ENCODE measurements around the gene MYEOV. TPM values are rescaled to one million over a fixed set of nuclear protein-coding genes. Genes with fewer than 3 reads are reported as not detected.

MYEOV gene
- total RNA-seq, 4 donors from 2014 or later = not detected

DNA sequence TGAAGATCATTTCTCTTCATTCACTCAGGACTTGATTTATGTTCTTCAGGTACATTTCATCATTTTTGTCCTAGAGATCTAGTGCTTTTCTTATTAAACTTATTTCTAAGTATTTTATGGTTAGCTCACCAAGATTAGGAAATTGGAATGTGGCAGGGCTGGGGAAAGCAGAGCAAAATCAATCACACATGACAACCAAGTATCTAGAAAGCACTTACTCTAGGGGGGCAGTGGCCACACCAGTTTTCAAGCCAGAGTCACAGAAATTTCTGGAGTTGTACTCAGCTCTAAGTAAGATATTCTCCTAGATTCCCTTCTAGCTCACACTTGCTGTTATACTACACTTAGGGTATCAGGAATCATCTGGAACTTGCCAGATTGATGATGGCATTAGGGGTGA, 33.3 kb upstream of the MYEOV start:
- Histone ChIP-seq H3K4me3 (no peak overlapping the region), H3K9me3 (peaks cover 0 to 5% (median 3%) of the 10 kb centered on the region in 4 donors), H3K4me1 (peaks cover 0 to 6% (median 0%) of the 10 kb centered on the region in 4 donors), H3K27me3 (peaks cover 0 to 12% (median 0%) of the 10 kb centered on the region in 4 donors), H3K36me3 (no peaks in the 10 kb centered on the region), H3K27ac (replicated peaks in 1 of 4) (no peak overlapping the region)
- TF ChIP-seq, protein P1, sequence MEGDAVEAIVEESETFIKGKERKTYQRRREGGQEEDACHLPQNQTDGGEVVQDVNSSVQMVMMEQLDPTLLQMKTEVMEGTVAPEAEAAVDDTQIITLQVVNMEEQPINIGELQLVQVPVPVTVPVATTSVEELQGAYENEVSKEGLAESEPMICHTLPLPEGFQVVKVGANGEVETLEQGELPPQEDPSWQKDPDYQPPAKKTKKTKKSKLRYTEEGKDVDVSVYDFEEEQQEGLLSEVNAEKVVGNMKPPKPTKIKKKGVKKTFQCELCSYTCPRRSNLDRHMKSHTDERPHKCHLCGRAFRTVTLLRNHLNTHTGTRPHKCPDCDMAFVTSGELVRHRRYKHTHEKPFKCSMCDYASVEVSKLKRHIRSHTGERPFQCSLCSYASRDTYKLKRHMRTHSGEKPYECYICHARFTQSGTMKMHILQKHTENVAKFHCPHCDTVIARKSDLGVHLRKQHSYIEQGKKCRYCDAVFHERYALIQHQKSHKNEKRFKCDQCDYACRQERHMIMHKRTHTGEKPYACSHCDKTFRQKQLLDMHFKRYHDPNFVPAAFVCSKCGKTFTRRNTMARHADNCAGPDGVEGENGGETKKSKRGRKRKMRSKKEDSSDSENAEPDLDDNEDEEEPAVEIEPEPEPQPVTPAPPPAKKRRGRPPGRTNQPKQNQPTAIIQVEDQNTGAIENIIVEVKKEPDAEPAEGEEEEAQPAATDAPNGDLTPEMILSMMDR (IDR thresholded peaks at IDR 0.05) = no peak
- TF ChIP-seq POLR2AphosphoS5 (IDR thresholded peaks at IDR 0.05) (no peak), EP300 (IDR thresholded peaks at IDR 0.05) (no peak), POLR2A (IDR thresholded peaks at IDR 0.05; ENCODE audit: low read depth) (no peak)
- intact Hi-C loops (cut with DNase I) = no loop called here
- no peak for DNase-seq (ENCODE audit: extremely low spot score)

DNA sequence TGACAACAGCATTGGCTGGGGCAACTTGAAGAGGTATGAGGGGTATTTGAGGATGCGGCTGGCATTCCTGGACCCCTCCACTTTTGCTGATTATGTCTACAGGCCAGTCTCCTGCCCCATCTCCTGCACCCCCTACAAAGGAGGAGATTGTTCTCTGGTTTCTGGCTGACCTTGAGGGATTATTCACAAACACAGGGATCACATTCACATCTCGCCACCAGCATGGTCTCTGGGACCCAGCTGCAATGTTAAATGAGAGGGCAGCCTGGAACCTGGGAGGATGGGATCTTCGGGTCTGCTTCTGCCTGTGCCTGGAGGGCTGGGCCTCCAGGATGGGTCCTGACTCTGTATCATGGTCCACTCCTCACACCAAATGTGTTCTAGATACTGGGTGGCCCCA, 32.8 kb upstream of the MYEOV start:
- no peak overlapping the region for H3K27ac ChIP-seq (replicated peaks in 1 of 4)
- 91% methylated on average over 3 of the region's 3 CpGs for WGBS
- no peak overlapping the region for H3K4me3 ChIP-seq
- no peaks in the 10 kb centered on the region for H3K36me3 ChIP-seq
- H3K4me1 ChIP-seq = peaks cover 0 to 6% (median 0%) of the 10 kb centered on the region in 4 donors
- intact Hi-C loops (cut with DNase I) = no loop called here
- peaks cover 0 to 12% (median 0%) of the 10 kb centered on the region in 4 donors for H3K27me3 ChIP-seq
- peaks cover 0 to 5% (median 3%) of the 10 kb centered on the region in 4 donors for H3K9me3 ChIP-seq
- DNase-seq (ENCODE audit: extremely low spot score) = no peak
- no peak for TF ChIP-seq EP300 (IDR thresholded peaks at IDR 0.05)
- TF ChIP-seq, protein P1 (IDR thresholded peaks at IDR 0.05) = no peak
- no peak for TF ChIP-seq POLR2AphosphoS5 (IDR thresholded peaks at IDR 0.05)

DNA sequence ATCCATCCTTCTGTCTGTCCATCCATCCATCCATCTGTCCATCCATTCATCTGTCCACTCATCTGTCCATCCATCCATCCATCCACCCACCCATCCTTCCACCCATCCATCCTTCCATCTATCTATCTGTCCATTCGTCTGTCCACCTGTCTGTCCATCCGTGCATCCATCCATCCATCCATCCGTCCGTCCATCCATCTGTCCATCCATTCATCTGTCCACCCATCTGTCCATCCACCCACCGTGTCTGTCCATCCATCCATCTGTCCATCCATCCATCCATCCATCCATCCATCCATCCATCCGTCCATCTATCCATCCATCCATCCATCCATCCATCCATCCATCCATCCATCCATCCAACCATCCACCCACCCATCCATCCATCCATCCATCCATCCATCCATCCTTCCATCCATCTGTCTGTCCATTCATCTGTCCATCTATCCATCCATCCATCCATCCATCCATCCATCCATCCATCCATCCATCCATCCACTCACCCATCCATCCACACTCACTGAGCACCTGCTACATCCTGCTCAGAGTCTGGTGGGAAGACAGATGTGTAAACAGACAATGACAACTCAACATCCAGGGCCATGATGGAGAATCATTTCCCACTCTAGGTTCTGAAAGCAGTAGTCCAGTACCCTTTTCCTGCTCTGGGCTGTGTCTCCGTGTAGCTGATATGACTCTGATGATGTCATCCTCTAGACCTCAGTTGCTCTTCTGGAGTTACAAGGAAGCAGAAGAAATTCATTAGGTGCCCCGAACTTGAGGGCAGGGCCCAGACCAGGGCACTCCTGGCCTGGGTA, 30.8 kb upstream of the MYEOV start:
- WGBS = 84% methylated on average over 7 of the region's 8 CpGs
- intact Hi-C loops (cut with DNase I) = no loop called here

DNA sequence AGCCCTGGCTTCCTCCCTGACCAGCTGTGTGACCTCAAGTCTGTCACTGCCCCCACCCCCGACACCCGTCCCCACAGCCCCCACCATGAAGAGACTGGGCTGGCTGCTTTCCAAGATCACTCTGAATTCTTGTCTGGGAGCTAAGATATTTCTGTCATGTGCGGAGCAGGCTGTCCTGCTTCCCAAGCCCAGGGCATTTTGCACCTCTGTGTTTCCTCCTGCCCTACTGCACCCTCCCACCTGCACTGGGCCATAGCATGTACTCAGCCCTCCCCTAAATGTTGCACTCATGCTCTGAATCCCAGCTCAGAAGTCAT, 30.3 kb upstream of the MYEOV start:
- Histone ChIP-seq H3K9me3 (peaks cover 0 to 5% (median 3%) of the 10 kb centered on the region in 4 donors), H3K27me3 (peaks cover 0 to 17% (median 0%) of the 10 kb centered on the region in 4 donors), H3K27ac (replicated peaks in 1 of 4) (no peak overlapping the region), H3K4me1 (peaks cover 0 to 16% (median 2%) of the 10 kb centered on the region in 4 donors), H3K36me3 (no peaks in the 10 kb centered on the region), H3K4me3 (no peak overlapping the region)
- intact Hi-C loops (cut with DNase I) = no loop called here
- TF ChIP-seq EP300 (IDR thresholded peaks at IDR 0.05) (no peak), POLR2A (IDR thresholded peaks at IDR 0.05; ENCODE audit: low read depth) (no peak), POLR2AphosphoS5 (IDR thresholded peaks at IDR 0.05) (no peak)
- WGBS = 100% methylated on average over 1 of the region's 3 CpGs
- no peak for DNase-seq (ENCODE audit: extremely low spot score)

More for the DNA sequence above, 30.8 kb upstream of the MYEOV start:
- no peak for DNase-seq (ENCODE audit: extremely low spot score)
- peaks cover 0 to 17% (median 0%) of the 10 kb centered on the region in 4 donors for H3K27me3 ChIP-seq
- no peak overlapping the region for H3K27ac ChIP-seq (replicated peaks in 1 of 4)
- H3K36me3 ChIP-seq = no peaks in the 10 kb centered on the region
- H3K9me3 ChIP-seq = peaks cover 0 to 5% (median 3%) of the 10 kb centered on the region in 4 donors
- H3K4me3 ChIP-seq = no peak overlapping the region
- peaks cover 0 to 16% (median 2%) of the 10 kb centered on the region in 4 donors for H3K4me1 ChIP-seq
- TF ChIP-seq POLR2AphosphoS5 (IDR thresholded peaks at IDR 0.05) (no peak), POLR2A (IDR thresholded peaks at IDR 0.05; ENCODE audit: low read depth) (no peak), EP300 (IDR thresholded peaks at IDR 0.05) (no peak)
- TF ChIP-seq, protein P1 (IDR thresholded peaks at IDR 0.05) = no peak

DNA sequence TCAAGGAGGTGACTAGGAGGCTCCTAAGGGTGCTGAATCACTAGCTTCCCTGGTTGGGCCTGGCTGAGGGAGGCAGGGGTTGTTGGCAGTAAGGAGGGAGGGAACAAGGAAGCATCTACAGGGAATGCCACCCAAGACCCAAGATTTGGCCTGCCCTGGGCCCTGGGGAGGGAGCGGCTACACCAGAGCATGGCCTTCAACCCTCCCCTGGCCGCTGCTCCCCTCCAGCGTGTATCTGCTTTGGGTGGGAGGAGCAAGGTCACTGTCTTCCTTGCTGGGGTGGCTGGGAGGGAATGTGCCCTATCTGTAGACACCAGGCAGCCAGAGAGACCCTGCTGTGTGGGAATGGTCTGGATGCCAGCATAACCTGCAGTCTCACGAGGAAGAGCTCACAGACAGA, 29.5 kb upstream of the MYEOV start:
- intact Hi-C loops (cut with DNase I) = no loop called here

More for the DNA sequence above, 29.5 kb upstream of the MYEOV start:
- DNase-seq (ENCODE audit: extremely low spot score) = no peak
- no peak overlapping the region for H3K27ac ChIP-seq (replicated peaks in 1 of 4)
- peaks cover 0 to 5% (median 3%) of the 10 kb centered on the region in 4 donors for H3K9me3 ChIP-seq
- H3K27me3 ChIP-seq = peaks cover 0 to 20% (median 0%) of the 10 kb centered on the region in 4 donors
- no peak overlapping the region for H3K4me3 ChIP-seq
- H3K36me3 ChIP-seq = no peaks in the 10 kb centered on the region
- H3K4me1 ChIP-seq = peaks cover 0 to 16% (median 2%) of the 10 kb centered on the region in 4 donors
- 90% methylated on average over 4 of the region's 4 CpGs for WGBS
- TF ChIP-seq POLR2A (IDR thresholded peaks at IDR 0.05; ENCODE audit: low read depth) (no peak), POLR2AphosphoS5 (IDR thresholded peaks at IDR 0.05) (no peak), EP300 (IDR thresholded peaks at IDR 0.05) (no peak)
- TF ChIP-seq, protein P1 (IDR thresholded peaks at IDR 0.05) = no peak

Data from esophagus muscularis mucosa (tissue), 4 donors.